ENCODE data around the gene TRMT2A. TPM values are rescaled to one million over a fixed set of nuclear protein-coding genes. Genes with fewer than 3 reads are reported as not detected.

Gene TRMT2A
- total RNA-seq, 1 experiment from 2014 or later, result 68.1 TPM

DNA sequence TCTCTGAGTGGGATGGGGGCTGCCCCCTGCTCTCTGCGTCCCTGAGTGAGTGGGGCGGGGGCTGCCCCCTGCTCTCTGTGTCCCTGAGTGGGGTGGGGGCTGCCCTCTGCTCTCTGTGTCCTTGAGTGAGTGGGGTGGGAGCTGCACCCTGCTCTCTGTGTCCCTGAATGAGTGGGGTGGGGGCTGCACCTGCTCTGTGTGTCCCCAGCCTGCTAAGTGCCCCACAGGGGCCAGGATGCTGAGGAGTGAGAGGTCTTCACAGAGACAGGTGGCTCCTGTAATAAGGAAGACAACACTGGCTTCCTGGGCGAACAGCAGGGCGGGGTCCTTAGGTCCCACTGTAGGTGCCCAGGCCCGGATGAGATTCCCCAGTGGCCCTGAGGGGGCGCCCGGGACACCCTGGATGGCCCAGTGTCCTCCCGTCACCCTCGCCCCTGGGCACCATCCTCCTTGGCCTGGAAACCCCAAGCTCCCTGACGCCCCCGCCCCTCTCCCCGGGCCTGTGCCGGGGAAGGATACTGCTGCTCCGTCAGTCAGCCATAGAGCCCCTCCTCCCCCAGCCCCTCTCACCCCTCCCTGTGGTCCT is 37.7 kb upstream of the TRMT2A start:
- H3K4me3 ChIP-seq (ENCODE audit: low read depth, low read length, poor library complexity, severe bottlenecking), result no peak overlapping the region
- CTCF ChIA-PET, result interaction anchor here (0.6 kb wide), 1 partner anchor 15 kb away, joined by 3 read pairs; no protein-coding TSS in a partner anchor

DNA sequence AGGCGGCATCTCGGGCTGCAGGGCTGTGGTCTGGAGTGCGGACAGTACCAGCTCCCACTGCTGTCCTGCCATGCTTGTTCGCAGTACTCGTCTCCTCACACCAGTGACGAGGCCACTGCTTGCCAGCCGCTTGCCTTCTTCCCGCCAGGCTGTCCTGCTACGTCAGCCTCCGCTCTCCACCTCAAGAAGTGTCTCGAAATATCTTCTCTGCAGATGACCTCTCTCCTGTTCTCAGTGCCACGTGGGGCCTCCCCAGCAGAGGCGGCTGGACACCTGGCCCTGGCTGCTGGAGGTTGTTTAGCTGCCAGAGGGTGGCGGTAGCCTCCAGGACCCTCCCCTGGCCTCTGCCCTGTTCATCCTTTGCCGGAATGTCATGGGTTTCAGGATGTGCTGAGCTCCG is 36.9 kb upstream of the TRMT2A start:
- H3K36me3 ChIP-seq (ENCODE audit: insufficient read depth, low read length, poor library complexity, severe bottlenecking), result no peaks in the 10 kb centered on the region
- no TSS peak for BruUV-seq (replicated peaks)
- DNase-seq (ENCODE audit: low spot score), result no peak
- no peaks in the 10 kb centered on the region for H3K9me3 ChIP-seq (ENCODE audit: low read depth, low read length, poor library complexity, severe bottlenecking)
- intact Hi-C loops (cut with micrococcal nuclease; ENCODE audit: unreplicated experiment), result no loop called here
- no peaks in the 10 kb centered on the region for H3K27me3 ChIP-seq (replicated peaks; ENCODE audit: insufficient read depth, low read depth, low read length, poor library complexity)
- H3K27ac ChIP-seq (ENCODE audit: low read depth, low read length, poor library complexity, severe bottlenecking), result no peak overlapping the region
- ChIA-PET CTCF (no interaction called here), POLR2A (ENCODE audit: low non-redundant PET) (interaction anchor here (0.6 kb wide), 1 partner anchor 542 kb away, joined by 3 read pairs; no protein-coding TSS in a partner anchor)
- no peak overlapping the region for H3K4me3 ChIP-seq (ENCODE audit: low read depth, low read length, poor library complexity, severe bottlenecking)
- no peaks in the 10 kb centered on the region for H3K4me1 ChIP-seq (ENCODE audit: insufficient read depth, low read length, poor library complexity, severe bottlenecking)
- TF ChIP-seq EZH2 (IDR thresholded peaks at IDR 0.05; ENCODE audit: borderline replicate concordance, low read depth, low read length, poor library complexity, severe bottlenecking), result no peak
- no peak for TF ChIP-seq CTCF (conservative IDR thresholded peaks at IDR 0.05; ENCODE audit: low read depth, low read length)

More for the DNA sequence above, 37.7 kb upstream of the TRMT2A start:
- POLR2A ChIA-PET (ENCODE audit: low non-redundant PET), result no interaction called here
- Histone ChIP-seq H3K4me1 (ENCODE audit: insufficient read depth, low read length, poor library complexity, severe bottlenecking) (no peaks in the 10 kb centered on the region), H3K36me3 (ENCODE audit: insufficient read depth, low read length, poor library complexity, severe bottlenecking) (no peaks in the 10 kb centered on the region), H3K27me3 (replicated peaks; ENCODE audit: insufficient read depth, low read depth, low read length, poor library complexity) (no peaks in the 10 kb centered on the region), H3K27ac (ENCODE audit: low read depth, low read length, poor library complexity, severe bottlenecking) (no peak overlapping the region), H3K9me3 (ENCODE audit: low read depth, low read length, poor library complexity, severe bottlenecking) (no peaks in the 10 kb centered on the region)
- DNase-seq (ENCODE audit: low spot score), result peak; percentile 19
- intact Hi-C loops (cut with micrococcal nuclease; ENCODE audit: unreplicated experiment), result no loop called here
- TF ChIP-seq EZH2 (IDR thresholded peaks at IDR 0.05; ENCODE audit: borderline replicate concordance, low read depth, low read length, poor library complexity, severe bottlenecking) (no peak), CTCF (conservative IDR thresholded peaks at IDR 0.05; ENCODE audit: low read depth, low read length) (0 out of 2 replicates have a peak, but pooled peaks have one; percentile 22)
- BruUV-seq (replicated peaks), result no TSS peak

DNA sequence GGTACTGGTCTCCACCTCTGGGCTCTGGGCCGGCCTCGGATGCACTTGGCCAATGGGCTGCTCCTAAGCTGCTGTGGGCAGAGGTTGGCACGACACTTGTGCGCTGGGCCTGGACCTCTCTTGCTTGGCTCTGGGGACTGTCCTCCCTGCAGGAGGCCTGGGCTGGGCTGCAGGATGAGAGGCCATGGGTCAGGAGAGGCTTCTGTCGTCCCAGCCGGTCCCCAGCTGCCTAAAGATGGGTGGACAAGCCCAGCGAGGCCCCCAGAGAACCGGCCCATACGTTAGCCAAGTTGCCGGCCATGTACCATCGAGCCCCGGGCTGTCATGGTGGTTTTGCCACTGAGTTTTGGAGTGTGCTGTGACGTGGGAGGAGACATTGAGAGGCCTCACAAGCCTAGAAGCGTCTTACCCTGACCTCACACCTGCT is 35.5 kb upstream of the TRMT2A start:
- TF ChIP-seq EZH2 (IDR thresholded peaks at IDR 0.05; ENCODE audit: borderline replicate concordance, low read depth, low read length, poor library complexity, severe bottlenecking) (no peak), CTCF (conservative IDR thresholded peaks at IDR 0.05; ENCODE audit: low read depth, low read length) (no peak)
- ChIA-PET POLR2A (ENCODE audit: low non-redundant PET) (no interaction called here), CTCF (no interaction called here)
- Histone ChIP-seq H3K27ac (ENCODE audit: low read depth, low read length, poor library complexity, severe bottlenecking) (no peak overlapping the region), H3K9me3 (ENCODE audit: low read depth, low read length, poor library complexity, severe bottlenecking) (no peaks in the 10 kb centered on the region), H3K4me3 (ENCODE audit: low read depth, low read length, poor library complexity, severe bottlenecking) (no peak overlapping the region), H3K4me1 (ENCODE audit: insufficient read depth, low read length, poor library complexity, severe bottlenecking) (no peaks in the 10 kb centered on the region), H3K36me3 (ENCODE audit: insufficient read depth, low read length, poor library complexity, severe bottlenecking) (no peaks in the 10 kb centered on the region), H3K27me3 (replicated peaks; ENCODE audit: insufficient read depth, low read depth, low read length, poor library complexity) (no peaks in the 10 kb centered on the region)
- intact Hi-C loops (cut with micrococcal nuclease; ENCODE audit: unreplicated experiment), result no loop called here
- BruUV-seq (replicated peaks), result no TSS peak
- no peak for DNase-seq (ENCODE audit: low spot score)
